Esophagus (tissue), 2 donors: Measurements from ENCODE around the gene RHOH. TPM values are rescaled to one million over a fixed set of nuclear protein-coding genes. Genes with fewer than 3 reads are reported as not detected.

ENCODE experiments used
- H3K27ac ChIP-seq, 2 donors: one replicate each; pipeline ENCODE4 v1.5.1; 2013; ENCODE audit warnings: low read depth in 2 of 2, mild to moderate bottlenecking in 2 of 2, inconsistent platforms in 1 of 2, low read length in 1 of 2, moderate library complexity in 1 of 2
- H3K27me3 ChIP-seq, 2 donors: one replicate each; pipeline ENCODE4 v1.6.1; 2013; ENCODE audit warnings: low read length in 2 of 2, control low read depth in 1 of 2, mild to moderate bottlenecking in 1 of 2; ENCODE audit not compliant: insufficient read depth in 2 of 2, control insufficient read depth in 1 of 2
- H3K36me3 ChIP-seq, 2 donors: one replicate each; pipeline ENCODE4 v1.6.1; 2013; ENCODE audit warnings: low read length in 1 of 2; ENCODE audit not compliant: control insufficient read depth in 2 of 2, insufficient read depth in 2 of 2
- H3K4me1 ChIP-seq, 2 donors: one replicate each; pipeline ENCODE4 v1.6.1; 2013; ENCODE audit warnings: low read length in 1 of 2; ENCODE audit not compliant: control insufficient read depth in 2 of 2, insufficient read depth in 2 of 2
- H3K4me3 ChIP-seq, 2 donors: one replicate each; pipeline ENCODE4 v1.5.1; 2013; ENCODE audit warnings: low read length in 2 of 2, mild to moderate bottlenecking in 2 of 2, low read depth in 1 of 2, moderate library complexity in 1 of 2
- H3K9me3 ChIP-seq, 2 donors: one replicate each; pipeline ENCODE4 v1.6.1; 2013; ENCODE audit warnings: mild to moderate bottlenecking in 2 of 2, low read depth in 1 of 2, low read length in 1 of 2, moderate library complexity in 1 of 2; ENCODE audit not compliant: control insufficient read depth in 2 of 2, insufficient read depth in 1 of 2
- WGBS, 2 donors: extraction: QIAGEN DNeasy Blood & Tissue Kit; methylation state at CpG; one replicate each; pipeline ENCODE4 v1.1.7; 2013; 5-methylcytosine and 5-hydroxymethylcytosine counted together
- polyA plus RNA-seq, 2 donors: library from polyadenylated mRNA; stranded (reverse); fragments of 200-250 nt; gene quantifications; one replicate each; pipeline ENCODE4 v1.2.3, GENCODE V29; 2013
- donor health status: healthy with polysubstance abuse.
- donor health status: Bipolar disorder and iron deficiency.

Gene RHOH
- polyA plus RNA-seq, 2 donors, result 0.87 to 1.1 TPM

DNA sequence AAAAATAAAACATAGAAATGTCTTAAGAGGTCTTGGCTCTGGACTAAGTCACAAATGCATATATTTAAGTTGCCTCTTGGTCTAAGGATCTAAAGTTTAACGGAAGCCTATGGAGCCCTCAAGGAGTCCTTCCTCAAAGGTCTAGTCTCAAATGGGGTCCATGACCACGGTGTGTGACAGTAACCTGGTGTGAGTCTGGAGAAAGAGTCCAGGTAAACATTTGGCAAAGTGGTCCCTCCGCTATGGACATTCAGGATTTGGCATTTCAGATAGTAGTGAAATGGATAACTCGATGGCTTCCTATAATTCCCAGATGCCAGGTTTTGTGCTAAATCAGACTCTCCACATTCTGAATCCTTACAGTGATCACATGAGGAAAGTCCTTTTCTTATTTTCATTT, 44.2 kb downstream of the RHOH start:
- peaks cover 0 to 2% of the 10 kb centered on the region in 2 donors for H3K4me1 ChIP-seq
- no peaks in the 10 kb centered on the region for H3K36me3 ChIP-seq
- H3K4me3 ChIP-seq, result no peak overlapping the region
- no peaks in the 10 kb centered on the region for H3K9me3 ChIP-seq
- no peaks in the 10 kb centered on the region for H3K27me3 ChIP-seq
- H3K27ac ChIP-seq, result no peak overlapping the region
- WGBS, 2 donors, result 71% methylated on average over 4 of the region's 4 CpGs

DNA sequence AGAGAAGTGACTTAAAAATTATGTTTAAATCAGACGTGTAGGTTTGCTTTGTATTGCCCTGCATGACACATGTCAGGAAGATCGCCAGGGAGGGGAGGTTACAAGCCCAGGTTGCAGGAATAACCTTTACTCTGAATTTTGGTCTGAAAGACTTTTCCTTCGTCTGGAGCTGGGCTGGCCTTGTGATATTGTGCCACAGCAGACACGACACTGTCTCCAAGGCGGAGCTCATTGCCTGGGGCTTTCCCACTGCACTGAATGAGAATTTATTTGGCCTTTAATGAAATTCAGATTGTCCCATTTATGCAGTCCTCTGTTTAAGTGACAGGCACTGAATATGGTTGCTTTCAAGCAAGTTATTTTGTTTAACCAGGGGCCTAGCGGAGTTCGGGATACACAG, 45.1 kb downstream of the RHOH start:
- Histone ChIP-seq H3K27ac (no peak overlapping the region), H3K4me3 (no peak overlapping the region), H3K4me1 (peaks cover 0 to 2% of the 10 kb centered on the region in 2 donors), H3K36me3 (no peaks in the 10 kb centered on the region), H3K9me3 (no peaks in the 10 kb centered on the region), H3K27me3 (no peaks in the 10 kb centered on the region)
- WGBS, 2 donors, result 58 to 69% methylated on average over 7 of the region's 7 CpGs

DNA sequence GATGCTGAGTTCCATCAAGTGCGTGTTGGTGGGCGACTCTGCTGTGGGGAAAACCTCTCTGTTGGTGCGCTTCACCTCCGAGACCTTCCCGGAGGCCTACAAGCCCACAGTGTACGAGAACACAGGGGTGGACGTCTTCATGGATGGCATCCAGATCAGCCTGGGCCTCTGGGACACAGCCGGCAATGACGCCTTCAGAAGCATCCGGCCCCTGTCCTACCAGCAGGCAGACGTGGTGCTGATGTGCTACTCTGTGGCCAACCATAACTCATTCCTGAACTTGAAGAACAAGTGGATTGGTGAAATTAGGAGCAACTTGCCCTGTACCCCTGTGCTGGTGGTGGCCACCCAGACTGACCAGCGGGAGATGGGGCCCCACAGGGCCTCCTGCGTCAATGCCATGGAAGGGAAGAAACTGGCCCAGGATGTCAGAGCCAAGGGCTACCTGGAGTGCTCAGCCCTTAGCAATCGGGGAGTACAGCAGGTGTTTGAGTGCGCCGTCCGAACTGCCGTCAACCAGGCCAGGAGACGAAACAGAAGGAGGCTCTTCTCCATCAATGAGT, 46.6 kb downstream of the RHOH start:
- H3K4me3 ChIP-seq, result no peak overlapping the region
- 90 to 92% methylated on average over 19 of the region's 19 CpGs for WGBS, 2 donors
- H3K36me3 ChIP-seq, result no peaks in the 10 kb centered on the region
- peaks cover 0 to 2% of the 10 kb centered on the region in 2 donors for H3K4me1 ChIP-seq
- no peaks in the 10 kb centered on the region for H3K27me3 ChIP-seq
- H3K9me3 ChIP-seq, result no peaks in the 10 kb centered on the region
- H3K27ac ChIP-seq, result no peak overlapping the region

DNA sequence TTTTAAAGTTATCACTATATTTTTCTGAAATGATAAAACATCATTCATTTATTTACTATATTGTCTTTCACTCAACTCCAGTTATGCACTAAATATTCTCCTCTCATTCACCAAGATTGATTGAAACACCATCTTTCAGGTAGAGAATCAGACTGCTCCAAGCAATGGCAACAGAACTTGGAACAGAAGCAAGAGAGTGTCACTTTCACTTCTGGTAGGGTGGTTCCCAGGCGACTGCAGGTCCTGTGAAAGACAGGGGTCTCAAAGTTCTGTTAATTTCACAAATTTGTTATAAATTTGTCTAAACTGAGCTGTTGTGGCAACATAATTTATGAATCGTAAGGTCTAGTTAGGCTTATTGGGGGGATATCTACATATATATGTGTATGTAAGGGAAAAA, 47.8 kb downstream of the RHOH start:
- H3K9me3 ChIP-seq, result no peaks in the 10 kb centered on the region
- peaks cover 0 to 2% of the 10 kb centered on the region in 2 donors for H3K4me1 ChIP-seq
- no peaks in the 10 kb centered on the region for H3K27me3 ChIP-seq
- H3K4me3 ChIP-seq, result no peak overlapping the region
- WGBS, 2 donors, result 70 to 73% methylated on average over 2 of the region's 2 CpGs
- H3K36me3 ChIP-seq, result no peaks in the 10 kb centered on the region
- no peak overlapping the region for H3K27ac ChIP-seq

DNA sequence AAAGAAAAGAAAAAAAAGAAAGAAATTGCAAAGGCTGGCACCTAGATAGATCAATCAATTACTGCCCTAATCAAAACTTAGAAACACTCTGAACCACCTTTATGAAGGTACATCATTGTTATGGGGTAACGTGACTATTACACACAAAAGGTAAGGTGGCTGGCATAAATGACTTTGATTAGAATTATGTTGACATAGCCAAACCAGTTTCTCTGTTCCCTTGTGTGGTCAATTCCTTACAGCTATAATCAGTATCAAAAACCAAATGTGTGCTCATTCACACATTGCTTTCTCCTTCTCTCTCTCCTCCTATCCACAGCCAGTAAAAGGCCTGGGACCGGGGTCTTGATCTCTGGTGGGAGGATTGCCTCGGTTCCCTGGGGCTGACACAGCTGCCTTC, 48.7 kb downstream of the RHOH start:
- H3K9me3 ChIP-seq, result no peaks in the 10 kb centered on the region
- H3K27me3 ChIP-seq, result no peaks in the 10 kb centered on the region
- no peaks in the 10 kb centered on the region for H3K36me3 ChIP-seq
- no peak overlapping the region for H3K4me3 ChIP-seq
- H3K27ac ChIP-seq, result no peak overlapping the region
- H3K4me1 ChIP-seq, result peaks cover 0 to 2% of the 10 kb centered on the region in 2 donors
- 66 to 67% methylated on average over 3 of the region's 3 CpGs for WGBS, 2 donors

DNA sequence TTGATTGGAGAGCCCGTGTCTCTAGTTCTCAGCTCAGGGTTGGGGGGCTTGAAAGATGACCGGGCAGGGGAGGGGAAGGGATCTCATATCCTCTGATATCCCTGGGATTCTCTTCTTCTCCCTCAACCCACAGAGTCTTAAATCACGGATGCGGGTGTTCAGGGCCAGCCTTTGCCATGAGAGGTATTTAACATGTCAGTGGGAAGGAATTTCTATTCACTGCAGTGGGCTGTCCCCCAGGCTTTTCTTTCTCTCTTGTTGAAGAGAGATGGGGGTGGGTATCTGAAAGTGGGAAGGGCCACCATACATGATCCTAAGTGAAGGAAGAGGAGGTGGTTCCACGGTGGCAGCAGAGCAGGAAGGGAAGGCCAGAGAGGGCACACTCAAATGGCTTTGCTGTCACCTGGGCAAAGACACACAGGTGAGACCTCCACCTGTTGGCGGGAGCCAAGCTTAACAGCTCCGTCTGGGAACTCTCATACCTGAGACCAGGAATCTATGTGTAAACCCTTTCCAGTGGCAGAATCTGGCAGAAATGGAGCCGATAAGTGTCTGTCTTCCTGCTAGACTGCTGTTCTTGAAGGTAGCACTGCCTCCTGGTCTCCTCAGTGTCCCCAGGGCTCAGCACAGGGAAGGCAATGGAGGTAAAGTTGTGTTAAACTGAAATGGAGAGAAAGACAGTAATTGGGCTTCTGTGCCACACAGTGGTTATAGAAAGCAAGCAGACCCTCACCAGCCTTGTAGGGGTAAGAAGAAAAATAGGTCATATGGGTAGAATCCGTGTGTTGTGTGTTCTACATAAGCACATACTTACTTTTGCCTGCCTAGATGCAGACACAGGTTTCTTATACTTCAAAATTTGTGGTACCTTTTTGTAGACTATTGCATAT, 49.4 kb downstream of the RHOH start:
- no peaks in the 10 kb centered on the region for H3K36me3 ChIP-seq
- H3K9me3 ChIP-seq, result no peaks in the 10 kb centered on the region
- no peaks in the 10 kb centered on the region for H3K27me3 ChIP-seq
- no peak overlapping the region for H3K4me3 ChIP-seq
- no peak overlapping the region for H3K27ac ChIP-seq
- WGBS, 2 donors, result 70 to 77% methylated on average over 9 of the region's 9 CpGs
- H3K4me1 ChIP-seq, result peaks cover 0 to 2% of the 10 kb centered on the region in 2 donors

DNA sequence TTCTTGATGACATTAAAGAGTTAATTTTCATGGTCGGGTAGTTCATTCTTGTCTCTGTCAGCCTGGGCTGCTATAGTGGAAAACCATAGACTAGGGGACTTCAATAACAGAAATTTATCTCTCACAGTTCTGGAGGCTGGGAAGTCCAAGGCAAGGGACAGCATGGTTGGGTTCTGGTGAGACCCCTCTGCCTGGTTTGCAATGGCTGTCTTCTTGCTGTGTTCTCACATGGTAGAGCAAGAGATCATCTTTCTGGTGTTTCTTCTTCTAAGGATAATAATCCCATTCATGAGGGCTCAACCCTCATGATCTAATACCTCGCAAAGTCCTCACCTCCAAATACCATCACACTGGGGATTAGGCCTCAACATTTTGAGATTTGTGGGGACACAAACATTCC, 50.1 kb downstream of the RHOH start:
- Histone ChIP-seq H3K36me3 (no peaks in the 10 kb centered on the region), H3K9me3 (no peaks in the 10 kb centered on the region), H3K27me3 (no peaks in the 10 kb centered on the region), H3K27ac (no peak overlapping the region), H3K4me1 (peaks cover 0 to 2% of the 10 kb centered on the region in 2 donors), H3K4me3 (no peak overlapping the region)
- 76 to 89% methylated on average over 2 of the region's 2 CpGs for WGBS, 2 donors

DNA sequence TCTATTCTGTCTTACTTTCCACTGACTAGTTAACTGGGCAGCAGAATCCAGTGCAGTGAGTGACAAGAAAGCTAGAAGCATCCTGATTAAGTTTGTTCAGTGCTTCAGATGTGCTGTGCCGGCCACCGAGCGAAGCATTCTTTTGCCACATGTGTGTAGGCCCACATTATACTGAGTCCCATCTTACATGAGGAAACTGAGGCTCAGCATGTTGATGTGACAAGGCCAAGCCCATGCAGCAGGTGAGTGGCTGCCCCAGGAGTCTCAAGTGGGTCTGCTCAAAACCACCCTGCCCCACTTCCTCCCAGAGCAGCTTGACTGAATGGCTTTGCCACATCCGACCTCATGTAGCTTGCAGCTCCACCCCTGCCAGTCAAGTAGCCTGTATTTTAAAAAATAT, 50.5 kb downstream of the RHOH start:
- H3K27me3 ChIP-seq, result no peaks in the 10 kb centered on the region
- no peaks in the 10 kb centered on the region for H3K9me3 ChIP-seq
- H3K4me3 ChIP-seq, result no peak overlapping the region
- no peaks in the 10 kb centered on the region for H3K36me3 ChIP-seq
- H3K4me1 ChIP-seq, result peaks cover 0 to 2% of the 10 kb centered on the region in 2 donors
- WGBS, 2 donors, result 86 to 91% methylated on average over 4 of the region's 4 CpGs
- no peak overlapping the region for H3K27ac ChIP-seq

DNA sequence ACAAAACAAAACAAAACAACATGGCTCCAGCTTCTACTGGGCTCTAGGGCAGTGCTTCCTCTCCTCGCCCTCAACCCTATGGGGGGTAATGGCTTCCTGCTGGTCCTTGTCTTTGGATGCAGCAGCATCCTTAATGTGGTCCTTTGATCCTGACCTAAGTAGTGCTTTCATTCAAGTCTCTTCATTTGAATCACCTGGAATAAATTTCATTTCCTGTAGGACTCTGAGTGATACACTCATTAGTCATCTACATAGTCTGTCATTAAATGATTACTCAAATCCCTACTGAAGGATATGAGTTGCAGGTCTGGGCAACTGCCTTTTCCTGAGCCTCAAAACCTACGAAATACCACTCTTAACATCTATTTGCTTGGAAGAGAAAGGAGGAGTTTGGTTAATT, 54.5 kb downstream of the RHOH start:
- no peaks in the 10 kb centered on the region for H3K36me3 ChIP-seq
- no peak overlapping the region for H3K27ac ChIP-seq
- no peaks in the 10 kb centered on the region for H3K9me3 ChIP-seq
- no peak overlapping the region for H3K4me3 ChIP-seq
- no peaks in the 10 kb centered on the region for H3K27me3 ChIP-seq
- WGBS, 2 donors, result 52 to 72% methylated on average over 2 of the region's 2 CpGs
- no peaks in the 10 kb centered on the region for H3K4me1 ChIP-seq

DNA sequence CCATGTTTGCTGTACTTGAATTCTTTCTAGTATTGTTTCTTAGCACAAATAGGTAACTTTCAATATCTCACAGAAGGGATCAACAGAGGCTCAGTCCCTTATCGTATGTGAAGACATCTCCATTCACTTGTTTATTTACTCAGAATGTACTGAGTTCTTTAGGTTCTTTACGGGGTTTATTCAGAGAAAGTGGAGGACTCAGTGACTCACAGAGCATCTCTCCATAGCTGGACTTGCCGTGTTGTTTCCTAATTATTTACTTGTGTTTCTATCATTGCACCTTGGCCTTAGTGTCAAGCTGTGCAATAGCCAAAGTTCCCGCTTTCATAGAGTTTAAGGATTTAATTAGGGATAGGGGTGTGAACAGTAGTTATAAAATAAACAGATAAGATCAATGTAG, 57.1 kb downstream of the RHOH start:
- no peaks in the 10 kb centered on the region for H3K27me3 ChIP-seq
- 69 to 78% methylated on average over 4 of the region's 4 CpGs for WGBS, 2 donors

More for the DNA sequence above, 57.1 kb downstream of the RHOH start:
- H3K9me3 ChIP-seq, result no peaks in the 10 kb centered on the region
- no peaks in the 10 kb centered on the region for H3K4me1 ChIP-seq
- H3K4me3 ChIP-seq, result no peak overlapping the region
- no peaks in the 10 kb centered on the region for H3K36me3 ChIP-seq
- H3K27ac ChIP-seq, result no peak overlapping the region
